WERI-Rb-1 (cell line): ENCODE data around the gene SH3BP5L.
"Not testable (repeated sequence)": the region's sequence is repeated elsewhere in the genome, so short reads cannot be mapped to it uniquely, and the experiment has no call there.

Experiments used
- DNase-seq: peaks from one replicate; pipeline ENCODE4 v3.0.0-alpha.2; 2020
- H3K27ac ChIP-seq: fragments of 250-450 bp; sonication (Bioruptor Pico); 2 replicates; pipeline ENCODE4 v1.5.1; 2020; ENCODE audit warnings: mild to moderate bottlenecking, moderate library complexity
- H3K27me3 ChIP-seq: fragments of 250-450 bp; sonication (Bioruptor Pico); 2 replicates; pipeline ENCODE4 v1.5.1; 2021; ENCODE audit warnings: mild to moderate bottlenecking, low read depth, moderate library complexity; ENCODE audit not compliant: insufficient read depth, severe bottlenecking
- H3K36me3 ChIP-seq: fragments of 250-450 bp; sonication (Bioruptor Pico); 2 replicates; pipeline ENCODE4 v1.5.1; 2020; ENCODE audit warnings: mild to moderate bottlenecking, moderate library complexity
- H3K4me3 ChIP-seq: 2 replicates; pipeline ENCODE4 v1.5.1; 2011; ENCODE audit warnings: low read depth, mild to moderate bottlenecking, control low read depth, low read length
- H3K9me3 ChIP-seq: fragments of 250-450 bp; sonication (Bioruptor Pico); 2 replicates; pipeline ENCODE4 v1.5.1; 2021; ENCODE audit warnings: mild to moderate bottlenecking, moderate library complexity; ENCODE audit not compliant: severe bottlenecking
- CTCF ChIP-seq: IDR thresholded peaks from 2 replicates; pipeline ENCODE4 v1.5.1; 2011; ENCODE audit warnings: low read depth, mild to moderate bottlenecking, control low read depth, inconsistent platforms, low read length

Gene SH3BP5L

GRCh38 chr1:248838357-248839167, 12.8 kb upstream of the SH3BP5L start:
- peak; percentile 92 for DNase-seq
- TF ChIP-seq CTCF: no peak
- Histone ChIP-seq H3K27me3 (no peaks in the 10 kb centered on the region), H3K36me3 (peaks cover 26% of the 10 kb centered on the region), H3K4me3 (peak overlapping the region; percentile 92), H3K9me3 (no peaks in the 10 kb centered on the region), H3K27ac (peak overlapping the region; percentile 98)

GRCh38 chr1:248837781-248838356, 12.2 kb upstream of the SH3BP5L start, which contains the start of gene ZNF672:
ZNF672 (plus strand) TSS chr1:248838224; CDS start chr1:248847275, 9,051 bp downstream.
- peak; percentile 100 for DNase-seq
- peaks cover 21% of the 10 kb centered on the region for H3K36me3 ChIP-seq
- no peak for TF ChIP-seq CTCF
- peak within 1 kb of the TSS; percentile 92 for H3K4me3 ChIP-seq
- H3K9me3 ChIP-seq: no peaks in the 10 kb centered on the region
- H3K27ac ChIP-seq: peak within 1 kb of the TSS; percentile 98
- no peaks in the 10 kb centered on the region for H3K27me3 ChIP-seq

- Histone ChIP-seq H3K27me3 (no peaks in the 10 kb centered on the region), H3K36me3 (peaks cover 14% of the 10 kb centered on the region), H3K4me3 (peak overlapping the region; percentile 92), H3K9me3 (no peaks in the 10 kb centered on the region), H3K27ac (peak overlapping the region; percentile 98)
- TF ChIP-seq CTCF: no peak
- peak; percentile 54 for DNase-seq
Observed at GRCh38 chr1:248837045-248837780, 11.5 kb upstream of the SH3BP5L start.

GRCh38 chr1:248834343-248834940, 8.7 kb upstream of the SH3BP5L start:
- DNase-seq: peak; percentile 66
- H3K27ac ChIP-seq: no peak overlapping the region
- TF ChIP-seq CTCF: no peak
- H3K4me3 ChIP-seq: no peak overlapping the region
- H3K36me3 ChIP-seq: peaks cover 4% of the 10 kb centered on the region
- peaks cover 10% of the 10 kb centered on the region for H3K9me3 ChIP-seq
- no peaks in the 10 kb centered on the region for H3K27me3 ChIP-seq

- DNase-seq: no peak
- Histone ChIP-seq H3K27ac (no peak overlapping the region), H3K9me3 (peaks cover 10% of the 10 kb centered on the region), H3K4me3 (no peak overlapping the region), H3K36me3 (no peaks in the 10 kb centered on the region; the same call in 1 of the 2 replicates), H3K27me3 (no peaks in the 10 kb centered on the region)
- no peak for TF ChIP-seq CTCF
Observed at GRCh38 chr1:248831842-248832241, 6.1 kb upstream of the SH3BP5L start.

- peak; percentile 63 for DNase-seq
- H3K27me3 ChIP-seq, H3K4me3 ChIP-seq, H3K9me3 ChIP-seq, H3K36me3 ChIP-seq: not testable (repeated sequence)
- H3K27ac ChIP-seq: peak overlapping the region; percentile 73
Observed at GRCh38 chr1:248830718-248831017, 5.0 kb upstream of the SH3BP5L start.
